Sigmoid colon (tissue), 4 donors: Measurements from ENCODE around the gene FKBP9.

Source experiments
- CTCF ChIP-seq, 4 experiments: fragments of 450-650 bp in 3 of 4; fragments of 200-600 bp in 1 of 4; IDR thresholded peaks; one replicate each; pipeline ENCODE4 v1.5.1; 2016 to 2019; ENCODE audit warnings: antibody characterized with exemption in 4 of 4, mild to moderate bottlenecking in 3 of 4, moderate library complexity in 2 of 4
- POLR2AphosphoS5 ChIP-seq, 4 donors: sonication (generic); formaldehyde crosslinking; IDR thresholded peaks; one replicate each; pipeline ENCODE4 v1.6.1; 2017; ENCODE audit warnings: antibody characterized with exemption in 4 of 4

- no peak for TF ChIP-seq POLR2AphosphoS5 (IDR thresholded peaks at IDR 0.05)
- no peak for TF ChIP-seq CTCF (IDR thresholded peaks at IDR 0.05)
Measured at GRCh38 chr7:32952876-32953275, 4.4 kb upstream of the FKBP9 start.
